MM.1S (cell line): Measurements from ENCODE around the gene RASGRP2.

Experiments used
- CTCF ChIP-seq: fragments of 300-600 bp; sonication (generic); IDR thresholded peaks from 2 replicates; pipeline ENCODE4 v1.5.1; 2016; ENCODE audit warnings: antibody characterized with exemption, low read length, mixed read lengths
- EZH2phosphoT487 ChIP-seq: fragments of 300-600 bp; sonication (generic); IDR thresholded peaks from 2 replicates; pipeline ENCODE4 v1.6.1; 2018; ENCODE audit warnings: antibody characterized with exemption, low read length

- TF ChIP-seq CTCF = no peak
- no peak for TF ChIP-seq EZH2phosphoT487
Observed at GRCh38 chr11:64718780-64719124, 25.2 kb downstream of the RASGRP2 start.
